OCI-LY7 (cell line): ENCODE results near the gene RNF123. TPM values are rescaled to one million over a fixed set of nuclear protein-coding genes. Genes with fewer than 3 reads are reported as not detected.
"Not testable (repeated sequence)": the region's sequence is repeated elsewhere in the genome, so short reads cannot be mapped to it uniquely, and the experiment has no call there.

ENCODE experiments used
- BruUV-seq: library from RNA; stranded (reverse); fragments of 400-500 nt; replicated peaks from 2 replicates; lab custom pipeline; 2021; lab: Mats Ljungman, UMichigan
- CTCF ChIA-PET: fragments of 300-600 bp; sonication (Branson Sonifier 250); formaldehyde crosslinking; loops from one replicate; lab custom pipeline; 2022; ENCODE audit warnings: antibody characterized with exemption; ENCODE audit not compliant: unreplicated experiment; lab: Charles Lee
- POLR2A ChIA-PET: fragments of 300-600 bp; sonication (Branson Sonifier 250); formaldehyde crosslinking; loops from one replicate; lab custom pipeline; 2022; ENCODE audit warnings: antibody characterized with exemption; lab: Charles Lee
- DNase-seq: peaks from one replicate; pipeline ENCODE4 v3.0.0-alpha.2; 2015; ENCODE audit warnings: low spot score
- H2AFZ ChIP-seq: fragments of 200-600 bp; sonication (generic), shearing (Covaris generic); 2 replicates; pipeline ENCODE4 v1.6.1; 2014; ENCODE audit warnings: mild to moderate bottlenecking, antibody characterized with exemption, low read length, moderate library complexity
- H3K27ac ChIP-seq: fragments of 200-600 bp; sonication (generic); 2 replicates; pipeline ENCODE4 v1.5.1; 2014; ENCODE audit warnings: mixed run types, low read depth, mild to moderate bottlenecking, moderate library complexity, low read length, inconsistent platforms; ENCODE audit not compliant: poor library complexity, severe bottlenecking
- H3K36me3 ChIP-seq: fragments of 200-600 bp; sonication (generic); 2 replicates; pipeline ENCODE4 v1.6.1; 2014; ENCODE audit warnings: mild to moderate bottlenecking, antibody characterized with exemption, low read length, moderate library complexity, mixed read lengths; ENCODE audit not compliant: insufficient read depth
- H3K4me1 ChIP-seq: fragments of 200-600 bp; sonication (generic); 2 replicates; pipeline ENCODE4 v1.5.1; 2014; ENCODE audit warnings: mild to moderate bottlenecking, low read length; ENCODE audit not compliant: insufficient read depth, poor library complexity, severe bottlenecking
- H3K4me2 ChIP-seq: fragments of 200-600 bp; sonication (generic); 2 replicates; pipeline ENCODE4 v1.6.1; 2014; ENCODE audit warnings: mild to moderate bottlenecking, low read length
- H3K4me3 ChIP-seq: fragments of 200-600 bp; sonication (generic); 2 replicates; pipeline ENCODE4 v1.5.1; 2014; ENCODE audit warnings: mild to moderate bottlenecking, low read depth, low read length; ENCODE audit not compliant: poor library complexity, severe bottlenecking
- H3K79me2 ChIP-seq: fragments of 200-600 bp; sonication (generic); 2 replicates; pipeline ENCODE4 v1.6.1; 2016; ENCODE audit warnings: low read depth, mild to moderate bottlenecking, low read length, moderate library complexity, mixed read lengths; ENCODE audit not compliant: insufficient read depth
- H3K9me2 ChIP-seq: fragments of 200-600 bp; sonication (generic); 2 replicates; pipeline ENCODE4 v1.6.1; 2016; ENCODE audit warnings: mild to moderate bottlenecking, low read length, mixed read lengths; ENCODE audit not compliant: insufficient read depth
- H3K9me3 ChIP-seq: fragments of 200-600 bp; sonication (generic); 2 replicates; pipeline ENCODE4 v1.6.1; 2014; ENCODE audit warnings: mild to moderate bottlenecking, mixed run types, low read length, mixed read lengths
- H4K20me1 ChIP-seq: fragments of 200-600 bp; sonication (generic); 2 replicates; pipeline ENCODE4 v1.6.1; 2014; ENCODE audit warnings: mild to moderate bottlenecking, antibody characterized with exemption, low read length, moderate library complexity, mixed read lengths; ENCODE audit not compliant: insufficient read depth
- CTCF ChIP-seq: fragments of 200-600 bp; sonication (generic); conservative IDR thresholded peaks from 2 replicates; pipeline ENCODE4 v1.5.1; 2014; ENCODE audit warnings: mild to moderate bottlenecking, antibody characterized with exemption, low read length, moderate library complexity, mixed read lengths
- EZH2phosphoT487 ChIP-seq: fragments of 200-600 bp; sonication (generic); IDR thresholded peaks from 2 replicates; pipeline ENCODE4 v1.6.1; 2018; ENCODE audit warnings: low read depth, borderline replicate concordance, mild to moderate bottlenecking, mixed run types, antibody characterized with exemption, low read length, moderate library complexity, mixed read lengths
- intact Hi-C: fragments of 100-400 bp; cut with micrococcal nuclease; formaldehyde crosslinking; loops from one replicate; pipeline ENCODE4 v1.10.0; 2022; ENCODE audit not compliant: unreplicated experiment
- total RNA-seq, 2 experiments: library from RNA; depleted of rRNA in 1 of 2; stranded (reverse); fragments of >200 nt in 1 of 2; shearing (Covaris generic) in 1 of 2; gene quantifications; 2 replicates each; pipeline ENCODE4 v1.2.3, GENCODE V29; 2014 to 2022

RNF123 gene
- total RNA-seq, 2 experiments from 2014 or later: 20.8 to 48.4 TPM

GRCh38 chr3:49745986-49746385 lies 56.6 kb downstream of the RNF123 start:
- H3K4me1 ChIP-seq: no peaks in the 10 kb centered on the region
- H3K9me2 ChIP-seq: no peaks in the 10 kb centered on the region
- H3K4me3 ChIP-seq: no peak overlapping the region
- CTCF ChIA-PET: no interaction called here
- BruUV-seq: no TSS peak
- intact Hi-C loops: no loop called here
- H3K79me2 ChIP-seq: no peaks in the 10 kb centered on the region; the same call in 1 of the 2 replicates
- H3K27ac ChIP-seq: no peak overlapping the region
- H3K4me2 ChIP-seq: no peak overlapping the region
- TF ChIP-seq EZH2phosphoT487: no peak
- TF ChIP-seq CTCF: no peak
- DNase-seq: no peak
- POLR2A ChIA-PET: no interaction called here
- no peaks in the 10 kb centered on the region for H4K20me1 ChIP-seq
- no peak overlapping the region for H2AFZ ChIP-seq
- H3K9me3 ChIP-seq: no peaks in the 10 kb centered on the region
- peaks cover 12% of the 10 kb centered on the region; the same call in 1 of the 2 replicates for H3K36me3 ChIP-seq

GRCh38 chr3:49747792-49748480 lies 58.6 kb downstream of the RNF123 start:
- Histone ChIP-seq H4K20me1 (no peaks in the 10 kb centered on the region), H3K27ac (no peak overlapping the region), H3K4me3 (no peak overlapping the region), H3K4me2 (no peak overlapping the region), H3K9me3 (no peaks in the 10 kb centered on the region), H3K36me3 (peaks cover 12% of the 10 kb centered on the region; the same call in 1 of the 2 replicates), H3K79me2 (no peaks in the 10 kb centered on the region; the same call in 1 of the 2 replicates), H3K4me1 (no peaks in the 10 kb centered on the region), H2AFZ (no peak overlapping the region), H3K9me2 (no peaks in the 10 kb centered on the region)
- BruUV-seq: no TSS peak
- POLR2A ChIA-PET: interaction anchor here (1.0 kb wide), 1 partner anchor 26 kb away, joined by 3 read pairs; no protein-coding TSS in a partner anchor
- intact Hi-C loops: no loop called here
- DNase-seq: no peak
- CTCF ChIA-PET: no interaction called here
- TF ChIP-seq CTCF: no peak
- no peak for TF ChIP-seq EZH2phosphoT487

- H3K79me2 ChIP-seq, H3K4me1 ChIP-seq, H3K27ac ChIP-seq, DNase-seq, H4K20me1 ChIP-seq, H3K4me2 ChIP-seq, H3K9me2 ChIP-seq, BruUV-seq, CTCF ChIA-PET, H3K4me3 ChIP-seq, H3K9me3 ChIP-seq, H2AFZ ChIP-seq, intact Hi-C loops: not testable (repeated sequence)
- POLR2A ChIA-PET: interaction anchor here (1.0 kb wide), 1 partner anchor 25 kb away, joined by 3 read pairs; no protein-coding TSS in a partner anchor
- H3K36me3 ChIP-seq: peaks cover 12% of the 10 kb centered on the region; the same call in 1 of the 2 replicates
These were observed 59.5 kb downstream of the RNF123 start for GRCh38 chr3:49748874-49749273.
